ENCODE data around the gene SLC6A19.
"Not testable (repeated sequence)": the region's sequence is repeated elsewhere in the genome, so short reads cannot be mapped to it uniquely, and the experiment has no call there.

SLC6A19 gene

GRCh38 chr5:1220351-1220750 lies 19.0 kb downstream of the SLC6A19 start:
- no peak for DNase-seq (ENCODE audit: low read depth in 1 of 2, low spot score in 1 of 2)

GRCh38 chr5:1220831-1221230 lies 19.4 kb downstream of the SLC6A19 start:
- DNase-seq (ENCODE audit: low read depth in 1 of 2, low spot score in 1 of 2) = no peak

- no peak for DNase-seq (ENCODE audit: low read depth in 1 of 2, low spot score in 1 of 2)
These were observed 20.3 kb downstream of the SLC6A19 start for GRCh38 chr5:1221721-1222120.

GRCh38 chr5:1222147-1222546 lies 20.8 kb downstream of the SLC6A19 start:
- no peak for DNase-seq (ENCODE audit: low read depth in 1 of 2, low spot score in 1 of 2)

GRCh38 chr5:1222621-1223277 lies 21.4 kb downstream of the SLC6A19 start:
- no peak for DNase-seq (ENCODE audit: low read depth in 1 of 2, low spot score in 1 of 2)

- DNase-seq (ENCODE audit: low read depth in 1 of 2, low spot score in 1 of 2) = no peak
These were observed 21.9 kb downstream of the SLC6A19 start for GRCh38 chr5:1223278-1223670.

- DNase-seq (ENCODE audit: low read depth in 1 of 2, low spot score in 1 of 2) = no peak
These were observed 23.2 kb downstream of the SLC6A19 start for GRCh38 chr5:1224631-1225030.

GRCh38 chr5:1225081-1225480 lies 23.7 kb downstream of the SLC6A19 start, which contains the start of gene SLC6A18:
Gene SLC6A18, plus strand, starts transcription at chr5:1225381. Its CDS starts 97 bp downstream, at chr5:1225478.
- DNase-seq (ENCODE audit: low read depth in 1 of 2, low spot score in 1 of 2) = no peak

- no peak for DNase-seq (ENCODE audit: low read depth in 1 of 2, low spot score in 1 of 2)
These were observed 24.8 kb downstream of the SLC6A19 start for GRCh38 chr5:1226231-1226630.

GRCh38 chr5:1226839-1227581 lies 25.6 kb downstream of the SLC6A19 start:
- no peak for DNase-seq (ENCODE audit: low read depth in 1 of 2, low spot score in 1 of 2)

GRCh38 chr5:1227667-1228066 lies 26.3 kb downstream of the SLC6A19 start:
- DNase-seq (ENCODE audit: low read depth in 1 of 2, low spot score in 1 of 2) = no peak

GRCh38 chr5:1228120-1228519 lies 26.7 kb downstream of the SLC6A19 start:
- no peak for DNase-seq (ENCODE audit: low read depth in 1 of 2, low spot score in 1 of 2)

- DNase-seq (ENCODE audit: low read depth in 1 of 2, low spot score in 1 of 2) = not testable (repeated sequence)
These were observed 27.6 kb downstream of the SLC6A19 start for GRCh38 chr5:1229023-1229422.

GRCh38 chr5:1229822-1230221 lies 28.4 kb downstream of the SLC6A19 start:
- DNase-seq (ENCODE audit: low read depth in 1 of 2, low spot score in 1 of 2) = no peak

- DNase-seq (ENCODE audit: low read depth in 1 of 2, low spot score in 1 of 2) = no peak
These were observed 29.2 kb downstream of the SLC6A19 start for GRCh38 chr5:1230551-1230950.

- DNase-seq (ENCODE audit: low read depth in 1 of 2, low spot score in 1 of 2) = no peak
These were observed 30.0 kb downstream of the SLC6A19 start for GRCh38 chr5:1231354-1231905.

GRCh38 chr5:1232780-1233179 lies 31.4 kb downstream of the SLC6A19 start:
- DNase-seq (ENCODE audit: low read depth in 1 of 2, low spot score in 1 of 2) = no peak

GRCh38 chr5:1235379-1235778 lies 34.0 kb downstream of the SLC6A19 start:
- DNase-seq (ENCODE audit: low read depth in 1 of 2, low spot score in 1 of 2) = no peak

GRCh38 chr5:1235838-1236237 lies 34.4 kb downstream of the SLC6A19 start:
- DNase-seq (ENCODE audit: low read depth in 1 of 2, low spot score in 1 of 2) = no peak

GRCh38 chr5:1239505-1240251 lies 38.3 kb downstream of the SLC6A19 start:
- DNase-seq (ENCODE audit: low read depth in 1 of 2, low spot score in 1 of 2) = no peak

- no peak for DNase-seq (ENCODE audit: low read depth in 1 of 2, low spot score in 1 of 2)
These were observed 39.3 kb downstream of the SLC6A19 start for GRCh38 chr5:1240496-1241260.
